Caco-2 (cell line): ENCODE measurements around the gene KMT2C. TPM values are rescaled to one million over a fixed set of nuclear protein-coding genes. Genes with fewer than 3 reads are reported as not detected.
A peak's percentile ranks its signal among the peaks of the same experiment; 100 is the strongest.
"Not testable (repeated sequence)": the region's sequence is repeated elsewhere in the genome, so short reads cannot be mapped to it uniquely, and the experiment has no call there.

Experiments used
- BruUV-seq: library from RNA; stranded (reverse); fragments of 400-500 nt; replicated peaks from 2 replicates; lab custom pipeline; 2021; lab: Mats Ljungman, UMichigan
- CTCF ChIA-PET: fragments of 300-600 bp; sonication (Branson Sonifier 250); formaldehyde crosslinking; loops from one replicate; lab custom pipeline; 2022; ENCODE audit warnings: antibody characterized with exemption; lab: Charles Lee
- POLR2A ChIA-PET: fragments of 300-600 bp; sonication (Branson Sonifier 250); formaldehyde crosslinking; loops from one replicate; lab custom pipeline; 2022; ENCODE audit warnings: antibody characterized with exemption; lab: Charles Lee
- DNase-seq, 2 experiments: peaks; one replicate each; pipeline versions ENCODE4 v3.0.0 to v3.0.0-alpha.2; 2020 to 2022
- H3K27me3 ChIP-seq: replicated peaks from 2 replicates; pipeline ENCODE4 v1.6.0; 2011; ENCODE audit warnings: low read length; ENCODE audit not compliant: control insufficient read depth, insufficient read depth
- H3K36me3 ChIP-seq: 2 replicates; pipeline ENCODE4 v1.5.1; 2011; ENCODE audit warnings: low read length; ENCODE audit not compliant: control insufficient read depth, insufficient read depth
- H3K4me1 ChIP-seq: fragments of 250-450 bp; sonication (Bioruptor Pico); 2 replicates; pipeline ENCODE4 v1.5.1; 2020; ENCODE audit warnings: mild to moderate bottlenecking
- H3K4me3 ChIP-seq: 2 replicates; pipeline ENCODE4 v1.5.1; 2011; ENCODE audit warnings: low read depth, mild to moderate bottlenecking, control low read depth, low read length
- H3K9me3 ChIP-seq: fragments of 250-450 bp; sonication (Bioruptor Pico); 2 replicates; pipeline ENCODE4 v1.5.1; 2020; ENCODE audit warnings: mild to moderate bottlenecking, moderate library complexity
- H3K27ac Mint-ChIP-seq: one replicate; pipeline ENCODE4 v1.8.0; 2022; ENCODE audit warnings: mixed read lengths; ENCODE audit not compliant: unreplicated experiment
- H3K27me3 Mint-ChIP-seq: one replicate; pipeline ENCODE4 v1.8.0; 2022; ENCODE audit warnings: mixed read lengths; ENCODE audit not compliant: insufficient read depth, unreplicated experiment
- H3K36me3 Mint-ChIP-seq: one replicate; pipeline ENCODE4 v1.8.0; 2022; ENCODE audit warnings: mild to moderate bottlenecking, mixed read lengths; ENCODE audit not compliant: insufficient read depth, unreplicated experiment
- H3K4me1 Mint-ChIP-seq: one replicate; pipeline ENCODE4 v1.8.0; 2022; ENCODE audit warnings: low read depth, mixed read lengths; ENCODE audit not compliant: unreplicated experiment
- H3K4me3 Mint-ChIP-seq: one replicate; pipeline ENCODE4 v1.8.0; 2022; ENCODE audit warnings: mild to moderate bottlenecking, moderate library complexity, mixed read lengths; ENCODE audit not compliant: unreplicated experiment
- H3K9me3 Mint-ChIP-seq: one replicate; pipeline ENCODE4 v1.8.0; 2022; ENCODE audit warnings: mixed read lengths; ENCODE audit not compliant: unreplicated experiment
- CTCF ChIP-seq, 2 experiments: fragments of 200-600 bp in 1 of 2; IDR thresholded peaks; 1 replicate in 1 of 2; 2 replicates in 1 of 2; pipeline versions ENCODE4 v1.5.1 to v1.8.0; 2011 to 2022; ENCODE audit warnings: antibody characterized with exemption in 1 of 2, control low read depth in 1 of 2, inconsistent platforms in 1 of 2, low read depth in 1 of 2, low read length in 1 of 2, mild to moderate bottlenecking in 1 of 2, moderate library complexity in 1 of 2; ENCODE audit not compliant: insufficient read depth in 1 of 2, severe bottlenecking in 1 of 2, unreplicated experiment in 1 of 2
- intact Hi-C: fragments of 100-400 bp; cut with micrococcal nuclease; formaldehyde crosslinking; loops from one replicate; pipeline ENCODE4 v1.10.0; 2022; ENCODE audit not compliant: unreplicated experiment
- total RNA-seq: library from RNA; stranded (reverse); gene quantifications from 2 replicates; pipeline ENCODE4 v1.2.3, GENCODE V29; 2022

Gene KMT2C
- total RNA-seq, 1 experiment from 2014 or later = 59.5 TPM

DNA sequence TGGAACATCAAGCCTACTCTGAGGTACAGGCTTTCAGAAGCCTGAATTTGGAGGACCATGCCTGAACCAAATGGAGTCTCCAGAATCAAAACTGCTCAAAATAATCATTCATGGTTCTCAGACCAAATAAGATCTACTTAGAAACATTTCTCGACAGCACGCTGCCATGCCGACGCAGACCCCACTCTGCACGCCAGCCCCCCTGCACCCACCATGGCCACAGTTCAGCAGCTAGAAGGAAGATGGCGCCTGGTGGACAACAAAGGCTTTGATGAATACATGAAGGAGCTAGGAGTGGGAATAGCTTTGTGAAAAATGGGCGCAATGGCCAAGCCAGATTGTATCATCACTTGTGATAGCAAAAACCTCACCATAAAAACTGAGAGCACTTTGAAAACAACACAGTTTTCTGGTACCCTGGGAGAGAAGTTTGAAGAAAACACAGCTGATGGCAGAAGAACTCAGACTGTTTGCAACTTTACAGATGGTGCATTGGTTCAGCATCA, 6.6 kb upstream of the KMT2C start:
- no peaks in the 10 kb centered on the region for H3K36me3 ChIP-seq
- POLR2A ChIA-PET = no interaction called here
- no peaks in the 10 kb centered on the region for H3K9me3 Mint-ChIP-seq
- no peak for TF ChIP-seq CTCF (IDR thresholded peaks at IDR 0.05; ENCODE audit: insufficient read depth in 1 of 2, low read depth in 1 of 2, low read length in 1 of 2, severe bottlenecking in 1 of 2, unreplicated experiment in 1 of 2)
- no peak overlapping the region for H3K27ac Mint-ChIP-seq
- no peak overlapping the region for H3K4me3 Mint-ChIP-seq
- intact Hi-C loops = no loop called here
- BruUV-seq = no TSS peak
- no peaks in the 10 kb centered on the region for H3K4me1 Mint-ChIP-seq
- H3K4me3 ChIP-seq = no peak overlapping the region
- H3K27me3 Mint-ChIP-seq = no peaks in the 10 kb centered on the region
- no peaks in the 10 kb centered on the region for H3K27me3 ChIP-seq
- H3K9me3 ChIP-seq = no peaks in the 10 kb centered on the region
- H3K36me3 Mint-ChIP-seq = no peaks in the 10 kb centered on the region
- CTCF ChIA-PET = interaction anchor here (0.7 kb wide), 1 partner anchor 101 kb away, joined by 4 read pairs; no protein-coding TSS in a partner anchor
- H3K4me1 ChIP-seq = no peaks in the 10 kb centered on the region
- no peak for DNase-seq

GRCh38 chr7:152441810-152442209, 6.0 kb upstream of the KMT2C start:
- POLR2A ChIA-PET, H3K36me3 Mint-ChIP-seq, H3K4me1 Mint-ChIP-seq, CTCF ChIA-PET, DNase-seq, H3K9me3 ChIP-seq, H3K4me3 Mint-ChIP-seq, H3K27me3 Mint-ChIP-seq, H3K27me3 ChIP-seq, BruUV-seq, intact Hi-C loops, H3K36me3 ChIP-seq, H3K9me3 Mint-ChIP-seq, H3K4me1 ChIP-seq, H3K4me3 ChIP-seq, H3K27ac Mint-ChIP-seq: not testable (repeated sequence)

DNA sequence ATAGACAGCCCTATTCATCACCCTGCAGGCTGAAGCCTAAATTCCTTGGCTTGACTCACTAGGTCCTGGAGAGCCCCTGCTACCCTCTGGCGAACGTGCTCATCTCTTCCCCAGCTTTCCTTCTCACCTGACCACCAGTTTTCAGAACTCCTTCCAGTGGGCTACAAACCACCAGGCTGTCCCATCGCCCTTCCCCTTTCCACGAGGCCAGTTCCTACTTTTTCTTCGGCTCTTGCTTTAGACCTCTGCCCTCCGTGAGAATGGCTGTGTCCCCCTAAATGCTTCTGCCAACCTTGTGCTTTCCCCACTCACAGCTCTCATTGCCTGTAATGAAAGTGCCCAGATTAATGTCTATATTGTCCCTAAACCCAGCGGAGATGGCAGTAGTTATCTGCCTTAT, 5.4 kb upstream of the KMT2C start:
- intact Hi-C loops, H3K27ac Mint-ChIP-seq, H3K27me3 Mint-ChIP-seq, H3K36me3 ChIP-seq, H3K4me3 ChIP-seq, POLR2A ChIA-PET, DNase-seq, H3K4me1 Mint-ChIP-seq, H3K36me3 Mint-ChIP-seq, H3K9me3 Mint-ChIP-seq, H3K27me3 ChIP-seq, H3K4me1 ChIP-seq, H3K4me3 Mint-ChIP-seq, CTCF ChIA-PET, H3K9me3 ChIP-seq, BruUV-seq: not testable (repeated sequence)

DNA sequence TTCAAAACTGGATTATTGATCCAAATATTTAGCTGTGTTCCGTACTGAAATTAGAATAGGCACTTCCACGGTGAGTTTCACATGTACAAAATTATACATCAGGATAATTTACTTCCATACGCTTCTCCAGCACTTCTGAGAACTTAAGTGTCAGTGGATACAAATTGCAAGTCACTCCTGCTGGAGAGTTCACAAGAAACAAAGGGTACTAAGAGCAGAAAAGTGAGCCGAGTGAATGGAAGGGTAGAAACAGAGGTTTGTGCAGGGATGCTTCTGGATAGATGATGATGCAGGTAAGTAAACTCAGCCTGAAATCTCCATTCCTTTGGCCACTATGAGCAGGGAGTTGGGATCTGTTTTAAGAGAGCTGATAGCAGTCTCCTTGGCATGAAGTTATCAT, 2.2 kb upstream of the KMT2C start:
- POLR2A ChIA-PET, H3K9me3 Mint-ChIP-seq, BruUV-seq: not testable (repeated sequence)

DNA sequence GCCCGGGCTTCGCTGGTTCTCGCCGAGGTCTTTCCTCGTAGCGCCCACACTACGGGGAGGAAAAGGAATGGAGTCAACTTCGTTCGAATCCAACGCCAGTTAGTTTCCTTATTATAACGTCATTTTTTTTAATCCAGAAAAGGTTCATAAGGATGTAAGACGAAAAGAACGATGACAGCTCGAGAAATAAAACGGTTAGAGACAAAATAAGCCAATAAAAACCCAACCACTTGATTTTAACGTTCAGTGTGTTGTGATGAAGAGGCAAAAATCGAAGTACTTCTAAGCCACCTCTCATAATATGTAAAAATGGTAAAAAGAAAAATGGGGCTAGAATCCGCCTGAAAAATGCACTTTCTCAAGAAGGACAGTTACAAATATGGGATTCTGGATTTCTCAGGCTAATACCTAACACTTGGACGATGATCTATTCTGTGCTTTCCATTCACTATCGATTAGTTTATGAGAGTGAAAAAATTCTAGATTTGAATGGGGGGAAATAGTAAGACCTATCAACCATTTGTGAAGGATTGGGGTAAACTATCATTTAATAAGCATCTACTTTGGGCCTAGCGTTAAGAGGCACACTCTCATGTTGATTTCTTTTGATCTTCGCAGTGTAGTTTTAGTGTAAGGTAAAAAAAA, 1.2 kb upstream of the KMT2C start:
- H3K36me3 ChIP-seq, H3K27me3 ChIP-seq, H3K4me1 ChIP-seq, H3K4me1 Mint-ChIP-seq, H3K9me3 ChIP-seq, H3K27me3 Mint-ChIP-seq, DNase-seq, H3K36me3 Mint-ChIP-seq, H3K9me3 Mint-ChIP-seq: not testable (repeated sequence)
- intact Hi-C loops = loop anchor here (1.0 kb wide), 1 partner anchor 26 kb away; no protein-coding TSS in a partner anchor
- Mint-ChIP-seq H3K27ac (peak overlapping the region; percentile 82), H3K4me3 (peak overlapping the region; percentile 98)
- TSS peak; percentile 92 for BruUV-seq
- H3K4me3 ChIP-seq = peak overlapping the region; percentile 57
- ChIA-PET CTCF (interaction anchor here (0.6 kb wide), 1 partner anchor 202 kb away, joined by 3 read pairs; no protein-coding TSS in a partner anchor), POLR2A (interaction anchor here (0.6 kb wide), 1 partner anchor 28 kb away, joined by 3 read pairs; no protein-coding TSS in a partner anchor)

More for the DNA sequence above, 2.2 kb upstream of the KMT2C start:
- H3K27me3 ChIP-seq, CTCF ChIA-PET, H3K4me3 ChIP-seq, H3K36me3 ChIP-seq, intact Hi-C loops, H3K27me3 Mint-ChIP-seq, H3K4me3 Mint-ChIP-seq, H3K4me1 Mint-ChIP-seq, H3K27ac Mint-ChIP-seq, H3K9me3 ChIP-seq, H3K4me1 ChIP-seq, DNase-seq, H3K36me3 Mint-ChIP-seq: not testable (repeated sequence)
